Pancreas (tissue), 10 donors: Measurements from ENCODE around the gene RIN3. TPM values are rescaled to one million over a fixed set of nuclear protein-coding genes. Genes with fewer than 3 reads are reported as not detected.

ENCODE experiments used
- ATAC-seq, 4 donors: fragments of 200-7000 bp; cut with Tn5 transposase; one replicate each; pipeline versions ENCODE4 v1.8.0 to v1.9.1; 2020; ENCODE audit warnings: mild to moderate bottlenecking in 4 of 4, moderate library complexity in 4 of 4
- DNase-seq, 6 donors: peaks; one replicate each; pipeline ENCODE4 v3.0.0-alpha.2; 2020
- FAIRE-seq: peaks from 2 replicates; lab custom pipeline; 2012; peaks lifted over from hg19 to GRCh38; lab: Jason Lieb, UNC
- H3K27ac ChIP-seq, 4 donors: fragments of 200-600 bp; sonication (generic); 1 replicate in 3 of 4; 2 replicates in 1 of 4; pipeline versions ENCODE4 v1.5.0 to v1.8.0; 2020
- H3K27me3 ChIP-seq, 4 donors: fragments of 200-600 bp; one replicate each; pipeline ENCODE4 v1.8.0; 2021
- H3K36me3 ChIP-seq, 3 donors: fragments of 200-600 bp; sonication (generic) in 1 of 3; one replicate each; pipeline versions ENCODE4 v1.5.0 to v1.8.0; 2020 to 2021
- H3K4me1 ChIP-seq, 3 donors: fragments of 200-600 bp; one replicate each; pipeline ENCODE4 v1.8.0; 2021
- H3K4me3 ChIP-seq, 4 donors: fragments of 200-600 bp; sonication (generic) in 2 of 4; one replicate each; pipeline versions ENCODE4 v1.5.0 to v1.8.0; 2020 to 2021
- H3K9me3 ChIP-seq, 4 donors: fragments of 200-600 bp; one replicate each; pipeline ENCODE4 v1.8.0; 2021
- WGBS, 2 donors: extraction: QIAGEN DNeasy Blood & Tissue Kit; methylation state at CpG; one replicate each; pipeline ENCODE4 v1.1.7; 2013; 5-methylcytosine and 5-hydroxymethylcytosine counted together
- intact Hi-C, 3 donors: fragments of 100-400 bp; cut with DNase I; formaldehyde crosslinking; loops; one replicate each; pipeline versions ENCODE4 v1.11.1 to v1.14.2; 2022
- polyA plus RNA-seq, 2 donors: library from polyadenylated mRNA; stranded (reverse); fragments of 200-250 nt; gene quantifications; one replicate each; pipeline ENCODE4 v1.2.3, GENCODE V29; 2013
- total RNA-seq, 6 donors: library from RNA; stranded (reverse); fragmentation: NEBNext Ultra II Directional in 4 of 6; extraction: Animal tissue kit (Norgen Biotek cat#: 25700) in 4 of 6; gene quantifications; one replicate each; pipeline versions ENCODE4 v1.2.1 to v1.2.4, GENCODE V29; 2021 to 2023
- TF ChIP-seq, protein P1 (sequence below), 4 donors: fragments of 200-600 bp; sonication (generic) in 3 of 4; IDR thresholded peaks; one replicate each; pipeline versions ENCODE4 v1.5.0 to v1.8.0; 2021; ENCODE audit warnings: antibody characterized with exemption in 4 of 4
- donor health status: healthy with polysubstance abuse.
- donor health status: DM: no; HTN: no; CAD: no; lungs with moderate emphysema.
- donor health status: DM: no; HTN: no; CAD: no.
- donor health status: control.
- donor health status: control.
- donor health status: Bipolar disorder and iron deficiency.
- donor health status: DM: yes; HTN: yes; CAD: no.
- donor health status: DM: no; HTN: no; CAD: no.
- donor health status: DM: no; HTN: no; CAD: no.
- donor health status: DM: yes; HTN: yes; CAD: no.

Gene RIN3
- total and polyA plus RNA-seq, 8 donors = 1.1 to 9.0 (median 2.3) TPM

DNA sequence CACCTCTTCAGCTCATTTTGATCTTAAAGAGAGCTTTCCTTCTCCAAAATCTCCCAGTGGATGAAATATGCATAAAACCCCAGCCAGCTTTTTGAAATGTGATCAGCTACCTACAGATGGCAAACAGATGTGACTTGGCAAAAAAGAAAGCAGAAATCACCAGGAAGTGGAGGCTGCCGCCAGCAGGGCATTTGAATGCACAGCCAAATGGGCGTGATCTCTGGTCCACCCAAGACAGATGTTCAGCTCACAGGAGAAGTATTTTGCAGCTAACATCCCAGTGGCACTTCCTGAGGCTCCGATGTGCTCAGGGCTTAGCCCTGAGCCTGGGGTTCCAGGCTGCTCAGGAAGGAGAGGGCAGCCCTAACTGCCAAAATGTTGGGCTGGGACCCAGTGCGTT lies 156.6 kb downstream of the RIN3 start:
- 79 to 87% methylated on average over 4 of the region's 4 CpGs for WGBS, 2 donors
- intact Hi-C loops = no loop called here
- no peak for FAIRE-seq

DNA sequence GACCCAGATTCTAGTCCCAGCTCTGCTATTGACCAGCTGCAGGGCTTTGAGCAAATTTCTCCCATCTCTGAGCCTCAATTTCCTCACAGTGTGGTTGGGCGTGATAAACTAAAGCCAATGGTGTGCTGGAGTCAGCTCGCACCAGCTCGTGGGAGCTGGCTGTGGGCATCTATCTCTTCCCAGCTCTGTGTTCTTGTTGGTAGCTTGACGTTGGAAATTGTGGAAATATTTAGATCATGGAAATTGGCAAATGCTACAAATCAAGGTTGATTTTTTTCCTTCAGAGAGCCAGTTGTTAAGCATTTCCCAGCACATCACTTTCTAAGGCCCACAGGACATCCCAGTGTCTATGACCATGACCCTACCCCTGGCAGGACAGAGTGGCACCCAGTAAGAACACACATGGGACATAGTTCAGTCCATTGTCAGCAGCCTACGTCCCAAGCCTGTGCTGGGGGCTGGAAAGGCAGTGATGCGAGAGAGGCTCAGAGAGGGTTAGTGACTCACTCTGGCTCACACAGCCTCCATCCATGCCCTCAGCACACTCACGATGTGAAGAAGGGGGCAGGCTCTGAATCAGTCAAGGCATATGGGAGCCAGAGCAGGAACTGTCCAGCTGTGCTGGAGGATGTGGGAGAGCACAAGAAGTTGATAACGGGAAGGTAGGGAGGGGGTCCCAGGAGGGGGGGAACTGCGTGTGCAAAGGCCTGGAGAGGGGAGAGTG lies 157.2 kb downstream of the RIN3 start:
- H3K27ac ChIP-seq = no peak overlapping the region
- intact Hi-C loops = no loop called here
- TF ChIP-seq, protein P1, sequence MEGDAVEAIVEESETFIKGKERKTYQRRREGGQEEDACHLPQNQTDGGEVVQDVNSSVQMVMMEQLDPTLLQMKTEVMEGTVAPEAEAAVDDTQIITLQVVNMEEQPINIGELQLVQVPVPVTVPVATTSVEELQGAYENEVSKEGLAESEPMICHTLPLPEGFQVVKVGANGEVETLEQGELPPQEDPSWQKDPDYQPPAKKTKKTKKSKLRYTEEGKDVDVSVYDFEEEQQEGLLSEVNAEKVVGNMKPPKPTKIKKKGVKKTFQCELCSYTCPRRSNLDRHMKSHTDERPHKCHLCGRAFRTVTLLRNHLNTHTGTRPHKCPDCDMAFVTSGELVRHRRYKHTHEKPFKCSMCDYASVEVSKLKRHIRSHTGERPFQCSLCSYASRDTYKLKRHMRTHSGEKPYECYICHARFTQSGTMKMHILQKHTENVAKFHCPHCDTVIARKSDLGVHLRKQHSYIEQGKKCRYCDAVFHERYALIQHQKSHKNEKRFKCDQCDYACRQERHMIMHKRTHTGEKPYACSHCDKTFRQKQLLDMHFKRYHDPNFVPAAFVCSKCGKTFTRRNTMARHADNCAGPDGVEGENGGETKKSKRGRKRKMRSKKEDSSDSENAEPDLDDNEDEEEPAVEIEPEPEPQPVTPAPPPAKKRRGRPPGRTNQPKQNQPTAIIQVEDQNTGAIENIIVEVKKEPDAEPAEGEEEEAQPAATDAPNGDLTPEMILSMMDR (IDR thresholded peaks at IDR 0.05) = no peak
- no peak overlapping the region for H3K4me3 ChIP-seq
- H3K36me3 ChIP-seq = no peaks in the 10 kb centered on the region
- no peaks in the 10 kb centered on the region for H3K27me3 ChIP-seq
- no peaks in the 10 kb centered on the region for H3K9me3 ChIP-seq
- 74 to 76% methylated on average over 9 of the region's 9 CpGs for WGBS, 2 donors
- H3K4me1 ChIP-seq = no peaks in the 10 kb centered on the region
- DNase-seq (peak in 1 of 6 donors; percentile 30), ATAC-seq (no peak), FAIRE-seq (no peak)

More for the DNA sequence above, 156.6 kb downstream of the RIN3 start:
- Histone ChIP-seq H3K4me1 (no peaks in the 10 kb centered on the region), H3K4me3 (no peak overlapping the region), H3K9me3 (no peaks in the 10 kb centered on the region), H3K27ac (no peak overlapping the region), H3K36me3 (no peaks in the 10 kb centered on the region), H3K27me3 (no peaks in the 10 kb centered on the region)
- DNase-seq (no peak), ATAC-seq (no peak)
- TF ChIP-seq, protein P1 (IDR thresholded peaks at IDR 0.05) = no peak

DNA sequence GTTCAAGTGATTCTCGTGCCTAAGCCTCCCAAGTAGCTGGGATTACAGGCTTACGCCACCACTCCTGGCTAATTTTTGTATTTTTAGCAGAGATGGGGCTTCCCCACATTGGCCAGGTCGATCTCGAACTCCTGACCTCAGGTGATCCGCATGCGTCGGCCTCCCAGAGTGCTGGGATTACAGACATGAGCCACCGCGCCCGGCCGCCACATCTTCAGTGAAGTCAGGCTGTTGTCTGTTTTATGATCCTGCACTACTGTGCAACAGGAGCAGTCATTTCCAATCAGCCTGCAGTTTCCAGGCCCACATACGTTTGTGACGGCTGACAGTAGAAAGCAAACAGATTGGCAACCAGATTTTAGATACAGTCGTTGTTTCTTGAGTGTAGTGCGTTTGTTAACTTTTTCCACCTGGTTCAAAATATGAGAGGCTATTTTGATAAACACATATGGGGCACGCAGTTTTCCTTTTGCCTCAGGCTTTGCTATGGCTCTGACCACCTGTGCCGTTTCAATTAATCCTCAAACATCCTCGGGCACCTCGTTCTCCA lies 160.1 kb downstream of the RIN3 start:
- no peak for ATAC-seq
- Histone ChIP-seq H3K4me3 (no peak overlapping the region), H3K27me3 (no peaks in the 10 kb centered on the region), H3K4me1 (no peaks in the 10 kb centered on the region), H3K36me3 (no peaks in the 10 kb centered on the region), H3K9me3 (no peaks in the 10 kb centered on the region), H3K27ac (no peak overlapping the region)
- DNase-seq = peak in 2 of 6 donors; percentile 3 to 14
- intact Hi-C loops = no loop called here
- no peak for FAIRE-seq
- 71 to 78% methylated on average over 19 of the region's 19 CpGs for WGBS, 2 donors
- TF ChIP-seq, protein P1 (IDR thresholded peaks at IDR 0.05) = no peak

DNA sequence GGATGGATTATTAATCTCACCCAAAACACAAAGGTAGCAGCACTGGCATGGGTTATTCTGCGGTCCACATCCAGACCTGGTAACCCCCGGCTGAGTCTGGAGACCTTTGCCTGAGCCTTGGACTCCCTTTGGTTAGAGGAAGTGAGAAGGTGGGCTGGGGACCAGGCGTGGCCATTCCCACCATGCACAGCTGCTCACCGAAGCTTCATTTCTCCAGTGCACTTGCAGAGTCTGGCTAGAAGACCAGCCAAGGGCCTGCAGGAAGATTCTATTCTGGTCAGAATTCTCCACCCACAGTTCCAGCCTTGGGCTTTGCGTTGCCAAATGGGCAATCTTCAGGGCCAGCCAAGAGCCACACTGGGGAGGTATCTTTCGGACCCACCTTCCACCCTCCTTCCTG lies 161.8 kb downstream of the RIN3 start:
- Histone ChIP-seq H3K4me1 (no peaks in the 10 kb centered on the region), H3K4me3 (no peak overlapping the region), H3K27me3 (no peaks in the 10 kb centered on the region), H3K9me3 (no peaks in the 10 kb centered on the region), H3K27ac (no peak overlapping the region), H3K36me3 (no peaks in the 10 kb centered on the region)
- no peak for ATAC-seq
- FAIRE-seq = no peak
- intact Hi-C loops = no loop called here
- WGBS, 2 donors = 84 to 92% methylated on average over 6 of the region's 6 CpGs
- peak in 1 of 6 donors; percentile 17 for DNase-seq
- TF ChIP-seq, protein P1 (IDR thresholded peaks at IDR 0.05) = no peak

DNA sequence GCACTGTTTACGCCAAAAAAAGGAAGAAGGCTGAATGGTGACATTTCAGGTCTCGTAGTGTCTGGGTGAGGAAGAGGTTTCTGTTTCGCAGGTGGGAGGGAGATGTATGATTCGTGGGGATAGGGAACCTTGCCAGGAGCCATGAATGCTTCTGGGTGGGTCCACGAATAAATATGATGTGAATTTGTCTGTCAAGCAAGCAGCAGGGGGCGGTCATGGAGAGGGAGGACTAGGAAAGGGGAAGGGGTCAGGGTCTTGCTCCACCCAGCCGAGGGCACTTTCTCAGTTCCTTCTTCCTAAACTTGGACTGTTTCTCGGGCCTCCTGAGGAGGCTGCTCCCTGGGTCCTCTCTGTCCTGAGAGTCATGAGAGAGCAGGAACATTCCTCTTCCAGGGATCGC lies 162.4 kb downstream of the RIN3 start:
- ATAC-seq (peak in 2 of 4 donors; percentile 28 to 52), DNase-seq (peak in 1 of 6 donors; percentile 13), FAIRE-seq (no peak)
- intact Hi-C loops = no loop called here
- Histone ChIP-seq H3K27me3 (no peaks in the 10 kb centered on the region), H3K27ac (no peak overlapping the region), H3K9me3 (no peaks in the 10 kb centered on the region), H3K36me3 (no peaks in the 10 kb centered on the region), H3K4me1 (no peaks in the 10 kb centered on the region), H3K4me3 (no peak overlapping the region)
- TF ChIP-seq, protein P1 (IDR thresholded peaks at IDR 0.05) = no peak
- WGBS, 2 donors = 72 to 80% methylated on average over 9 of the region's 9 CpGs
